H1 (cell line): ENCODE measurements around the gene ADGRD2. TPM values are rescaled to one million over a fixed set of nuclear protein-coding genes. Genes with fewer than 3 reads are reported as not detected.

Experiments used
- ASH2L ChIP-seq: fragments of 200-600, 300-600 bp; sonication (generic); IDR thresholded peaks from one replicate; pipeline ENCODE4 v1.7.1; 2017; ENCODE audit warnings: low read length
- BCL11A ChIP-seq, 2 experiments: IDR thresholded peaks; one replicate each; pipeline ENCODE4 v1.6.1; 2011; ENCODE audit warnings: low read depth in 2 of 2, low read length in 2 of 2, mild to moderate bottlenecking in 2 of 2
- CBX5 ChIP-seq: fragments of 300-800, 300-1000 bp; sonication (generic); IDR thresholded peaks from 2 replicates; pipeline ENCODE4 v1.7.1; 2016; ENCODE audit warnings: antibody characterized with exemption, low read length, low read depth
- CBX8 ChIP-seq: fragments of 300-800, 300-1000 bp; sonication (generic); IDR thresholded peaks from 2 replicates; pipeline ENCODE4 v1.7.1; 2016; ENCODE audit warnings: low read depth, low read length, borderline replicate concordance
- CEBPB ChIP-seq: IDR thresholded peaks from 2 replicates; pipeline ENCODE4 v1.6.1; 2012; ENCODE audit warnings: low read depth, low read length
- CHD1 ChIP-seq: IDR thresholded peaks from 2 replicates; pipeline ENCODE4 v1.6.1; 2012; ENCODE audit warnings: low read depth, low read length, improper control_type of control experiment
- CHD2 ChIP-seq: IDR thresholded peaks from 2 replicates; pipeline ENCODE4 v1.6.1; 2012; ENCODE audit warnings: low read length, improper control_type of control experiment
- CREB1 ChIP-seq: IDR thresholded peaks from 2 replicates; pipeline ENCODE4 v1.6.1; 2012; ENCODE audit warnings: inconsistent platforms
- CTBP2 ChIP-seq: IDR thresholded peaks from 2 replicates; pipeline ENCODE4 v1.7.0; 2011; ENCODE audit warnings: borderline replicate concordance, mild to moderate bottlenecking, moderate library complexity, mixed read lengths, low read length; ENCODE audit not compliant: insufficient read depth, insufficient read length
- E2F6 ChIP-seq: IDR thresholded peaks from 2 replicates; pipeline ENCODE4 v1.6.1; 2012; ENCODE audit warnings: inconsistent platforms
- GTF2F1 ChIP-seq: IDR thresholded peaks from 2 replicates; pipeline ENCODE4 v1.6.1; 2012; ENCODE audit warnings: low read depth, low read length, improper control_type of control experiment, borderline replicate concordance
- HDAC6 ChIP-seq: IDR thresholded peaks from one replicate; pipeline ENCODE4 v1.7.1; 2012; ENCODE audit warnings: low read depth, mild to moderate bottlenecking, inconsistent platforms, low read length, moderate library complexity
- JUN ChIP-seq: IDR thresholded peaks from 2 replicates; pipeline ENCODE4 v1.6.1; 2011; ENCODE audit warnings: low read depth, mild to moderate bottlenecking, improper control_type of control experiment, low read length
- KDM1A ChIP-seq: fragments of 200-600, 300-600 bp; sonication (generic); IDR thresholded peaks from 2 replicates; pipeline ENCODE4 v1.7.1; 2016; ENCODE audit warnings: mild to moderate bottlenecking, low read length, borderline replicate concordance
- KDM4A ChIP-seq: IDR thresholded peaks from one replicate; pipeline ENCODE4 v1.7.1; 2012; ENCODE audit warnings: low read depth, mild to moderate bottlenecking, moderate library complexity, low read length, inconsistent platforms; ENCODE audit not compliant: severe bottlenecking
- KDM5A ChIP-seq: fragments of 200-600 bp; IDR thresholded peaks from 2 replicates; pipeline ENCODE4 v1.7.1; 2012; ENCODE audit warnings: mild to moderate bottlenecking, low read length, inconsistent platforms, mixed read lengths
- PHF8 ChIP-seq: fragments of 200-600 bp; sonication (generic); conservative IDR thresholded peaks from 2 replicates; pipeline ENCODE4 v1.7.1; 2012; ENCODE audit warnings: low read depth, mild to moderate bottlenecking, inconsistent platforms, low read length, moderate library complexity
- SP2 ChIP-seq: IDR thresholded peaks from 2 replicates; pipeline ENCODE4 v1.6.1; 2012; ENCODE audit warnings: mild to moderate bottlenecking, low read length, inconsistent platforms
- SP4 ChIP-seq: IDR thresholded peaks from 2 replicates; pipeline ENCODE4 v1.6.1; 2012; ENCODE audit warnings: low read length, inconsistent platforms
- SUZ12 ChIP-seq: fragments of 200-600 bp; sonication (generic); IDR thresholded peaks from 2 replicates; pipeline ENCODE4 v1.6.1; 2012; ENCODE audit warnings: mild to moderate bottlenecking, inconsistent platforms, low read length, moderate library complexity, mixed read lengths
- TBP ChIP-seq: IDR thresholded peaks from 2 replicates; pipeline ENCODE4 v1.6.1; 2011; ENCODE audit warnings: low read depth, low read length, improper control_type of control experiment
- TCF12 ChIP-seq: IDR thresholded peaks from 2 replicates; pipeline ENCODE4 v1.6.1; 2011; ENCODE audit warnings: low read depth, mild to moderate bottlenecking, low read length
- TEAD4 ChIP-seq: IDR thresholded peaks from 2 replicates; pipeline ENCODE4 v1.6.1; 2012; ENCODE audit warnings: low read depth, low read length, inconsistent platforms, mixed read lengths
- YY1 ChIP-seq: IDR thresholded peaks from 2 replicates; pipeline ENCODE4 v1.6.1; 2011; ENCODE audit warnings: low read depth, mild to moderate bottlenecking, low read length
- ZNF274 ChIP-seq: IDR thresholded peaks from 2 replicates; pipeline ENCODE4 v1.7.0; 2012; ENCODE audit warnings: low read length, borderline replicate concordance; ENCODE audit errors: extremely low read depth
- polyA plus RNA-seq, 7 experiments: library from polyadenylated mRNA; depleted of rRNA in 3 of 7; stranded (reverse) in 5 of 7; unstranded in 2 of 7; fragments of >200 nt in 5 of 7; fragments of 200-250 nt in 2 of 7; gene quantifications; 1 replicate in 5 of 7; 2 replicates in 1 of 7; 4 replicates in 1 of 7; pipeline versions ENCODE4 v1.2.1 to v1.2.3, GENCODE V29; 2011 to 2013; ENCODE audit warnings: missing spikeins in 2 of 7, mixed read lengths in 2 of 7
- total RNA-seq: library from RNA; stranded (reverse); fragmentation: NEBNext Ultra II Directional; extraction: Animal tissue kit (Norgen Biotek cat#: 25700); gene quantifications from 2 replicates; pipeline ENCODE4 v1.2.1, GENCODE V29; 2021
- TF ChIP-seq, protein P1 (sequence below): IDR thresholded peaks from 2 replicates; pipeline ENCODE4 v1.6.1; 2012; ENCODE audit warnings: inconsistent platforms

Gene ADGRD2
- total and polyA plus RNA-seq, 2 of the 8 experiments (the other 6 are each of a cell fraction or from before 2014, with no cell fraction given) = 0.41 to 1.4 TPM

DNA sequence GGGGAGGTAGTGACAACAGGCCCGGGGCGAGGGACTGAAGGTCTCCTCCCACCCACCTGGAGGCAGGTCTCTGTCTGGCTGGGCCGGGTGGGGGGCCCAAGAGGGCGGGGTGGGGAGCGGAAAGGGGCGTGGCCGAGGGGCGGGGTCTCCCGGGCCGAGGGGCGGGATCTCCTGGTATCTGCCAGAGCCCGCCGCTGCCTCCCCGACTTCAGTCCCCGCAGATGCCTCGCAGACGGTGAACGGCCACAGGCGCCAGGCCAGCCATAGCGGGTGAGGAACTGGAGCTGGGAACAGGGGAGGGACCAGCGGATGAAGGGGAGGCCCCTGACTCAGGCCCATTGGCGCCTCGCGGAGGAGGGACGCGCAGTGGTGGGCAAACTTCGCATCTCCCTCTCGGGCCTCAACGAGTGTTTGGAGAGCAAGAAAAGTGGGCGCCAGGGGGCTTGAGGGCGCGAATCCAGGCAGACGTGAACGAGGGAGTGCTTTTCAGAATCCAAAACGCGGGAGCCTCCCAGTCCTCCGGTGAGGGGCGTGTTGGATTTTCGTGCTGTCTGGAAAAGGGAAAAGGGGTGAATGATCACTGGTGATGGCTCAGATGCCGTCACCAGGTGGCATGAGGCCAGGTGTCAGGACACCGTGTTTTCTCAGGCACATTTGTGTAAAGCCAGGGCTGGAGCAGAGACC is at the start of gene ADGRD2 (continued):
- TF ChIP-seq SP2 (no peak), JUN (no peak), GTF2F1 (no peak), KDM5A (no peak), E2F6 (peak; percentile 80), KDM4A (peak; percentile 88), CHD1 (no peak), CTBP2 (no peak), ASH2L (peak; percentile 68), TEAD4 (no peak), TCF12 (0 out of 2 replicates have a peak, but pooled peaks have one; percentile 7), HDAC6 (no peak), BCL11A (IDR thresholded peaks at IDR 0.05; ENCODE audit: low read depth in 2 of 2, low read length in 2 of 2) (no peak), TBP (peak; percentile 74; the same call in 1 of the 2 replicates), CHD2 (no peak), CREB1 (no peak), CBX5 (no peak), PHF8 (0 out of 2 replicates have a peak, but pooled peaks have one; percentile 37), CBX8 (no peak), YY1 (peak; percentile 62; the same call in 1 of the 2 replicates), SUZ12 (no peak), SP4 (no peak), KDM1A (no peak), ZNF274 (no peak), CEBPB (no peak)
- TF ChIP-seq, protein P1, sequence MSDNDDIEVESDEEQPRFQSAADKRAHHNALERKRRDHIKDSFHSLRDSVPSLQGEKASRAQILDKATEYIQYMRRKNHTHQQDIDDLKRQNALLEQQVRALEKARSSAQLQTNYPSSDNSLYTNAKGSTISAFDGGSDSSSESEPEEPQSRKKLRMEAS = peak; percentile 59; the same call in 1 of the 2 replicates
